Bronchial epithelial cell (primary cell): Measurements from ENCODE around the gene HLA-DPB1. TPM values are rescaled to one million over a fixed set of nuclear protein-coding genes. Genes with fewer than 3 reads are reported as not detected.

Source experiments
- DNase-seq: peaks from one replicate; pipeline ENCODE4 v3.0.0-alpha.2; 2010; ENCODE audit warnings: low read depth
- FAIRE-seq: peaks from 2 replicates; lab custom pipeline; 2011; peaks lifted over from hg19 to GRCh38; lab: Jason Lieb, UNC
- H3K27me3 ChIP-seq: 2 replicates; pipeline ENCODE4 v1.5.1; 2011; ENCODE audit warnings: low read length; ENCODE audit not compliant: control insufficient read depth, insufficient read depth
- H3K36me3 ChIP-seq: 2 replicates; pipeline ENCODE4 v1.5.1; 2011; ENCODE audit warnings: low read length; ENCODE audit not compliant: control insufficient read depth, insufficient read depth
- H3K4me3 ChIP-seq: 2 replicates; pipeline ENCODE4 v1.5.1; 2011; ENCODE audit warnings: mild to moderate bottlenecking, low read depth, low read length, control low read depth
- CTCF ChIP-seq: IDR thresholded peaks from 2 replicates; pipeline ENCODE4 v1.5.1; 2011; ENCODE audit warnings: mild to moderate bottlenecking, moderate library complexity, low read length, control low read depth, inconsistent platforms; ENCODE audit not compliant: insufficient read depth, severe bottlenecking
- total RNA-seq: library from RNA; depleted of rRNA; stranded (reverse); fragments of >200 nt; gene quantifications from 2 replicates; pipeline ENCODE4 v1.2.1, GENCODE V29; 2014

The HLA-DPB1 gene
- total RNA-seq, 1 donor from 2014 or later = 0.53 TPM

DNA sequence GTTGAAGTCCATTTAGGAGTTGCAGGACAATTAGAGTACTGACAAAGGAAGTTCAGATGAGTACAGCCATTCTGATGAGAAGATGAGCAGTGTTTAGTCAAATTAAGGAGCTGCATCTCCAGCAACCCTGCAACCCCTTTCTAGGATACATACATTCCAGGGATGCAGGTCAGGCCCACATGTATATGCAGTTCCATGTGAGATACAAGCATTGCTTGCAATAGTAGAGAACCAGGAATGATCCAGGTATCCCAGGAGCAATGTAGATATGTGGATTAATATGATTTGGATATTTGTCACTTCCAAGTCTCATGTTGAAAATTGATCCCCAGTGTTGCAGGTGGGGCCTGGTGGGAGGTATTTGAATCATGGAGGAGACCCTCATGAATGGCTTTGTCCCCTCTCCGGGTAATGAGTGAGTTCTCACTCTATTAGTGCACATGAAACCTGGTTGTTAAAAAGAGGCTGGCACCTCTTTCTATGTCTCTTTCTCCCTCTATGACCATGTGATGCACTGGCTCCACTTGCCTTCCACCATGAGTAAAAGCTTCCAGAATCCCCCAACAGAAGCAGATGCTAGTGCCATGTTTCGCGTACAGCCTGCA, 8.8 kb upstream of the HLA-DPB1 start:
- DNase-seq = no peak
- no peak overlapping the region for H3K4me3 ChIP-seq
- FAIRE-seq = no peak
- no peaks in the 10 kb centered on the region for H3K27me3 ChIP-seq
- H3K36me3 ChIP-seq = no peaks in the 10 kb centered on the region
- TF ChIP-seq CTCF = no peak

DNA sequence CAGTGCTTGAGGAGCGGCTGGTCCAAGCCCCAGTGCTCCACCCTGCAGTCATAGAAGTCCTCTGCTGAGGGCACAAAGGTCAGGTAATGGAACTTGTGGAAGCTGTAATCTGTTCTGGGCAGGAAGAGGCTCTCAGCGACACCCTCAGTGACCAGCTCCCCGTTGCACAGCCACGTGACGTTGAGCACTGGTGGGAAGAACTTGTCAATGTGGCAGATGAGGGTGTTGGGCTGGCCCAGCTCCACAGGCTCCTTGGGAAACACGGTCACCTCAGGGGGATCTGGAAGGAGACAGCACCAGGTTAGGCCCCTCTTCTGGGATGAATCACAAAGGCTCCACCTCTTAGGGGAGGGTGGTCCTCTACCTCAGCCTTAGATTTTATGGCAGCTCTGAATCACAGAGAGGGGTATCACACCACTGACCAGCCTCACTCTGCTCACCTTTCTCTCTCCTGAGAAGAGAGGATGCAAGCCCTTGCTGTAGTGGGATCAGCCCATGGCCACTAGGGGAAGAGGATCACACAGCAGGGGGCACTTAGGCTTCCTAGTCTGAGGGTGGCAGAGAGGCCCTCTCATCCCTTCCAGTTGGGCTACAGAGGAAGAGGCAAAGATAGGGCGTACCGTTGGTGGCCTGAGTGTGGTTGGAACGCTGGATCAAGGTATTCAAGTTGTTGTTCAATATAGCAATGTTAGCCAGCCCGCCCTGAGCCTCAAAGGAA, 6.6 kb upstream of the HLA-DPB1 start:
- no peak for DNase-seq
- no peak for TF ChIP-seq CTCF
- no peaks in the 10 kb centered on the region for H3K27me3 ChIP-seq
- no peaks in the 10 kb centered on the region for H3K36me3 ChIP-seq
- H3K4me3 ChIP-seq = no peak overlapping the region
- FAIRE-seq = peak; percentile 68

- no peak for TF ChIP-seq CTCF
- FAIRE-seq = no peak
- no peak for DNase-seq
- H3K36me3 ChIP-seq = no peaks in the 10 kb centered on the region
- H3K4me3 ChIP-seq = no peak overlapping the region
- H3K27me3 ChIP-seq = no peaks in the 10 kb centered on the region
Measured at GRCh38 chr6:33070909-33071308, 4.9 kb upstream of the HLA-DPB1 start.

- no peaks in the 10 kb centered on the region for H3K36me3 ChIP-seq
- H3K4me3 ChIP-seq = no peak overlapping the region
- TF ChIP-seq CTCF = no peak
- H3K27me3 ChIP-seq = no peaks in the 10 kb centered on the region
- FAIRE-seq (no peak), DNase-seq (no peak)
Measured at GRCh38 chr6:33071569-33071968, 4.2 kb upstream of the HLA-DPB1 start.

GRCh38 chr6:33072508-33073100, 3.2 kb upstream of the HLA-DPB1 start:
- no peak for FAIRE-seq
- H3K27me3 ChIP-seq = no peaks in the 10 kb centered on the region
- no peaks in the 10 kb centered on the region for H3K36me3 ChIP-seq
- no peak overlapping the region for H3K4me3 ChIP-seq
- no peak for DNase-seq
- TF ChIP-seq CTCF = no peak
